Upper lobe of right lung (tissue), 1 donor: Measurements from ENCODE around the gene HS6ST2. TPM values are rescaled to one million over a fixed set of nuclear protein-coding genes. Genes with fewer than 3 reads are reported as not detected.

Source experiments
- ATAC-seq: fragments of 200-7000 bp; cut with Tn5 transposase; one replicate; pipeline ENCODE4 v1.9.1; 2020; ENCODE audit warnings: mild to moderate bottlenecking, moderate library complexity
- DNase-seq: peaks from one replicate; pipeline ENCODE4 v3.0.0-alpha.2; 2020
- H3K27ac ChIP-seq: fragments of 200-600 bp; one replicate; pipeline ENCODE4 v1.8.0; 2022
- H3K27me3 ChIP-seq: fragments of 200-600 bp; one replicate; pipeline ENCODE4 v1.8.0; 2022; ENCODE audit warnings: mild to moderate bottlenecking
- H3K36me3 ChIP-seq: fragments of 200-600 bp; one replicate; pipeline ENCODE4 v1.8.0; 2022
- H3K4me1 ChIP-seq: fragments of 200-600 bp; one replicate; pipeline ENCODE4 v1.8.0; 2022
- H3K4me3 ChIP-seq: fragments of 200-600 bp; one replicate; pipeline ENCODE4 v1.8.0; 2022; ENCODE audit warnings: mild to moderate bottlenecking
- H3K9me3 ChIP-seq: fragments of 200-600 bp; one replicate; pipeline ENCODE4 v1.8.0; 2022
- CTCF ChIP-seq: fragments of 200-600 bp; IDR thresholded peaks from one replicate; pipeline ENCODE4 v1.8.0; 2022; ENCODE audit warnings: antibody characterized with exemption
- intact Hi-C: fragments of 100-400 bp; cut with DNase I; formaldehyde crosslinking; loops from one replicate; pipeline ENCODE4 v1.11.0; 2022
- total RNA-seq: library from RNA; stranded (reverse); fragmentation: NEBNext Ultra II Directional; extraction: Animal tissue kit (Norgen Biotek cat#: 25700); gene quantifications from one replicate; pipeline ENCODE4 v1.2.1, GENCODE V29; 2021
- donor health status: DM: no; HTN: yes; CAD: no; lungs with severe emphysema.

Gene HS6ST2
- total RNA-seq, 1 donor from 2014 or later = 0.87 TPM

GRCh38 chrX:132924426-132924825 lies 34.0 kb downstream of the HS6ST2 start:
- Histone ChIP-seq H3K4me1 (no peaks in the 10 kb centered on the region), H3K4me3 (no peak overlapping the region), H3K27me3 (no peaks in the 10 kb centered on the region), H3K9me3 (no peaks in the 10 kb centered on the region), H3K27ac (no peak overlapping the region), H3K36me3 (no peaks in the 10 kb centered on the region)
- DNase-seq (no peak), ATAC-seq (no peak)
- intact Hi-C loops = no loop called here
- TF ChIP-seq CTCF = no peak

DNA sequence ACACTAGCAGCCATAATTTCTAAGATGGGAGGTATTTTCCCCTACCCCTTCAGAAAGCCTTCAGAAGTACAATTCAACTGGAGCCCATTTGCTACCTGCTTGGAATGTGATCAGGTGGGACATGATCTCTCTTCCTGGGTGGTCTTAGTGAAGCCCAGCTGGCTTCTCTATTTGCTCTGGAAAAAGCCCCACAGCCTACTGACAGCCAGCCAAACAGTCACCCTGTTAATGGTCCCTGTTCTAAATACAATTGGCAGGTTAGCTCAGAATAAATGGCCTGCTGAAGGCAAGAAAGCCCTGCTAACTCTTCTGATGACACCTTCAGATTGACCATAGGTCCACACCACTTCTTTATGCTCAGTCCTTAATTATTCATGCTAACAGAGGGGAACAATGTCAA lies 39.9 kb downstream of the HS6ST2 start:
- ATAC-seq (no peak), DNase-seq (no peak)
- H3K4me1 ChIP-seq = no peaks in the 10 kb centered on the region
- no peak overlapping the region for H3K4me3 ChIP-seq
- H3K27me3 ChIP-seq = no peaks in the 10 kb centered on the region
- H3K27ac ChIP-seq = no peak overlapping the region
- H3K36me3 ChIP-seq = no peaks in the 10 kb centered on the region
- intact Hi-C loops = no loop called here
- no peaks in the 10 kb centered on the region for H3K9me3 ChIP-seq
- no peak for TF ChIP-seq CTCF

DNA sequence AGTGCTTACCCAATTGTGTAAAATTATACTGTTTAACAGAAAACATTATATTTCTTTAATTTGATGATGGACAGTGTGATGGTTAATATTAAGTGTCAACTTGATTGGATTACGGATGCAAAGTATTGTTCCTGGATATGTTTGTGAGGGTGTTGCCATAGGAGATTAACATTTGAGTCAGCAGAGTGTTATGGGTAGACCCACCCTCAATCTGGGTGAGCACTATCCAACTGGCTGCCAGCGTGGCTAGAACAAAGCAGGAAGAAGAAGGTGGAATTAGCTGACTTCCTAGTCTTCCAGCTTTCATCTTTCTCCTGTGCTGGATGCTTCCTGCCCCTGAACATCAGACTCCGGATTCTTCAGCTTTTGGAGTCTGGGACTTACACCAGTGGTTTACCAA lies 42.1 kb downstream of the HS6ST2 start:
- H3K27me3 ChIP-seq = no peaks in the 10 kb centered on the region
- no peak overlapping the region for H3K4me3 ChIP-seq
- DNase-seq = no peak
- H3K27ac ChIP-seq = no peak overlapping the region
- no peaks in the 10 kb centered on the region for H3K4me1 ChIP-seq
- intact Hi-C loops = no loop called here
- no peak for TF ChIP-seq CTCF
- no peaks in the 10 kb centered on the region for H3K36me3 ChIP-seq
- ATAC-seq = no peak
- H3K9me3 ChIP-seq = no peaks in the 10 kb centered on the region

DNA sequence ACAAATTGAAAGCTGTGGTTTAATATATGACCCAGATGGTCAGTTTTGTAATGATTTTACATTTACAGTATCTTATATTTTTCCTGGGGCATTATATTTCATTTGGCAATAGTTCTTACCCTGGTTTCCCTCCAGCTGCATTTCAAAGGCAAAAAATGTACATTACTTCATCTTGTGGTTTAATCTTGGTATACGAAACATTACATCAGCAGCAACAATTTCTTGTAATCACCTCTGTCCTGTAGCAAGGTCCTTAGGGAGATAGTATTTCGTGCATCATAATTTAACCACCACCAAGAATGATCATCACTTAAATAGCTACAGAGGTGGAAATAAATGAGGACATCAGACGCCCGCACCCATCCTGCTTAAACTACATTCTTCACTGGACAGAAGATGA lies 48.8 kb downstream of the HS6ST2 start:
- no peak for ATAC-seq
- Histone ChIP-seq H3K4me1 (no peaks in the 10 kb centered on the region), H3K9me3 (no peaks in the 10 kb centered on the region), H3K27me3 (no peaks in the 10 kb centered on the region), H3K4me3 (no peak overlapping the region), H3K27ac (no peak overlapping the region), H3K36me3 (no peaks in the 10 kb centered on the region)
- TF ChIP-seq CTCF = no peak
- intact Hi-C loops = no loop called here
- DNase-seq = no peak

DNA sequence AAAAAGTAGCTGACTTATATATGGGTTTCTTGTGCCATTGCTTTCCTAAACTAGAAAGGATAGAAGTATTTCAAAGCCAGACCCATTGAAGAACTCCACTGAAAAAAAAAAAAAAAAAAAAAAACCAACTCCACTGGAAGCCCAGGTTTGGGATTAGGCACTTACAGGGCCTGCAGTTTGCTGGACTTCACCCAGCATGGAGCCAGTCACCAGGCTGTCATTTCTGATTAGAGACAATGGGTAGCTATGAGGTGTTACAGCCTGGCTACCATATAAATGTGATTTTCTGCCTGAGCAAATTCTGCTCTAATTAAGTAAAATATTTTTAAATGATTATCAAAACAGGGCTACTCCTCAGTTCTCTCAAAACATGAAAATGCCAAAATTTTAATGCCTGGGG lies 49.5 kb downstream of the HS6ST2 start:
- ATAC-seq (no peak), DNase-seq (no peak)
- TF ChIP-seq CTCF = no peak
- H3K4me1 ChIP-seq = no peaks in the 10 kb centered on the region
- H3K4me3 ChIP-seq = no peak overlapping the region
- no peaks in the 10 kb centered on the region for H3K36me3 ChIP-seq
- intact Hi-C loops = no loop called here
- H3K27ac ChIP-seq = no peak overlapping the region
- no peaks in the 10 kb centered on the region for H3K9me3 ChIP-seq
- H3K27me3 ChIP-seq = no peaks in the 10 kb centered on the region

GRCh38 chrX:132900633-132901293 lies 57.7 kb downstream of the HS6ST2 start:
- Histone ChIP-seq H3K27me3 (no peaks in the 10 kb centered on the region), H3K36me3 (no peaks in the 10 kb centered on the region), H3K4me3 (no peak overlapping the region), H3K4me1 (no peaks in the 10 kb centered on the region), H3K9me3 (no peaks in the 10 kb centered on the region), H3K27ac (no peak overlapping the region)
- TF ChIP-seq CTCF = no peak
- no peak for ATAC-seq
- intact Hi-C loops = no loop called here
- no peak for DNase-seq
